GM11168 (cell line): ENCODE measurements around the gene ITGA8.
"Not testable (repeated sequence)": the region's sequence is repeated elsewhere in the genome, so short reads cannot be mapped to it uniquely, and the experiment has no call there.

Source experiments
- in situ Hi-C: fragments of 300-500 bp; cut with MboI; formaldehyde crosslinking; loops from one replicate; pipeline ENCODE4 v1.12.0; 2022; ENCODE audit warnings: low sequenced_read_pairs; ENCODE audit not compliant: unreplicated experiment

Gene ITGA8

GRCh38 chr10:15703151-15703880 is 16.4 kb downstream of the ITGA8 start:
- in situ Hi-C loops: no loop called here

GRCh38 chr10:15700078-15700674 is 19.5 kb downstream of the ITGA8 start:
- in situ Hi-C loops: no loop called here

- in situ Hi-C loops: no loop called here
Measured at GRCh38 chr10:15695852-15696251, 23.9 kb downstream of the ITGA8 start.

GRCh38 chr10:15690031-15690430 is 29.7 kb downstream of the ITGA8 start:
- in situ Hi-C loops: no loop called here

GRCh38 chr10:15684768-15685167 is 35.0 kb downstream of the ITGA8 start:
- in situ Hi-C loops: no loop called here

GRCh38 chr10:15681076-15681475 is 38.6 kb downstream of the ITGA8 start:
- in situ Hi-C loops: no loop called here

GRCh38 chr10:15678851-15679250 is 40.9 kb downstream of the ITGA8 start:
- in situ Hi-C loops: no loop called here

- in situ Hi-C loops: no loop called here
Measured at GRCh38 chr10:15672469-15672868, 47.3 kb downstream of the ITGA8 start.

- in situ Hi-C loops: no loop called here
Measured at GRCh38 chr10:15670880-15671279, 48.8 kb downstream of the ITGA8 start.

GRCh38 chr10:15661574-15661973 is 58.1 kb downstream of the ITGA8 start:
- in situ Hi-C loops: no loop called here

- in situ Hi-C loops: no loop called here
Measured at GRCh38 chr10:15660990-15661389, 58.7 kb downstream of the ITGA8 start.

- in situ Hi-C loops: no loop called here
Measured at GRCh38 chr10:15658069-15658702, 61.5 kb downstream of the ITGA8 start.

GRCh38 chr10:15652757-15653156 is 67.0 kb downstream of the ITGA8 start:
- in situ Hi-C loops: no loop called here

- in situ Hi-C loops: no loop called here
Measured at GRCh38 chr10:15652117-15652516, 67.6 kb downstream of the ITGA8 start.

- in situ Hi-C loops: no loop called here
Measured at GRCh38 chr10:15651175-15651574, 68.5 kb downstream of the ITGA8 start.

- in situ Hi-C loops: no loop called here
Measured at GRCh38 chr10:15642095-15642494, 77.6 kb downstream of the ITGA8 start.

- in situ Hi-C loops: no loop called here
Measured at GRCh38 chr10:15640536-15641085, 79.1 kb downstream of the ITGA8 start.

- in situ Hi-C loops: no loop called here
Measured at GRCh38 chr10:15636446-15636845, 83.3 kb downstream of the ITGA8 start.

- in situ Hi-C loops: no loop called here
Measured at GRCh38 chr10:15632456-15633091, 87.1 kb downstream of the ITGA8 start.

GRCh38 chr10:15631205-15631604 is 88.5 kb downstream of the ITGA8 start:
- in situ Hi-C loops: not testable (repeated sequence)

- in situ Hi-C loops: no loop called here
Measured at GRCh38 chr10:15630353-15630752, 89.4 kb downstream of the ITGA8 start.
